HCT116 (cell line): ENCODE results near the gene CHCHD4. TPM values are rescaled to one million over a fixed set of nuclear protein-coding genes. Genes with fewer than 3 reads are reported as not detected.

Experiments
- ATAC-seq: fragments of 200-7000 bp; cut with Tn5 transposase; 2 replicates; pipeline ENCODE4 v1.9.1; 2020; ENCODE audit warnings: mild to moderate bottlenecking, moderate library complexity
- BruUV-seq: library from RNA; stranded (reverse); fragments of 400-500 nt; replicated peaks from 2 replicates; lab custom pipeline; 2021; lab: Mats Ljungman, UMichigan
- CTCF ChIA-PET: fragments of 300-600 bp; sonication (Branson Sonifier 250); formaldehyde crosslinking; loops from one replicate; lab custom pipeline; 2021; ENCODE audit warnings: antibody characterized with exemption; lab: Charles Lee
- POLR2A ChIA-PET: fragments of 300-600, 350-600 bp; sonication (Branson Sonifier 250); formaldehyde crosslinking; loops from one replicate; lab custom pipeline; 2021; ENCODE audit warnings: antibody characterized with exemption; lab: Charles Lee
- RAD21 ChIA-PET, 2 experiments: fragments of 300-600 bp; sonication (Branson Sonifier 250); formaldehyde crosslinking; loops; one replicate each; lab custom pipeline; 2023; ENCODE audit warnings: low total read pairs in 2 of 2; ENCODE audit not compliant: uncharacterized antibody in 2 of 2, unreplicated experiment in 2 of 2, low non-redundant PET in 1 of 2; lab: Charles Lee
- DNase-seq: peaks from one replicate; pipeline ENCODE4 v3.0.0-alpha.2; 2010; ENCODE audit warnings: low read depth, low spot score
- H2AFZ ChIP-seq: fragments of 200-600 bp; shearing (Covaris generic), sonication (generic); 2 replicates; pipeline ENCODE4 v1.6.1; 2017; ENCODE audit warnings: low read depth, mixed run types, mixed read lengths, antibody characterized with exemption, low read length; ENCODE audit not compliant: poor library complexity, severe bottlenecking
- H3K27ac ChIP-seq: 2 replicates; pipeline ENCODE4 v1.5.1; 2012; ENCODE audit warnings: low read depth, low read length
- H3K27me3 ChIP-seq: fragments of 200-600 bp; sonication (generic); 2 replicates; pipeline ENCODE4 v1.6.1; 2016; ENCODE audit warnings: mixed run types, low read length, mixed read lengths; ENCODE audit not compliant: insufficient read depth
- H3K36me3 ChIP-seq, 2 experiments: fragments of 200-500 bp in 1 of 2; fragments of 200-600 bp in 1 of 2; sonication (Bioruptor generic) in 1 of 2; sonication (generic) in 1 of 2; 2 replicates each; pipeline versions ENCODE4 v1.5.1 to v1.6.1; 2014 to 2016; ENCODE audit warnings: low read length in 2 of 2, inconsistent platforms in 1 of 2, mixed read lengths in 1 of 2, mixed run types in 1 of 2; ENCODE audit not compliant: insufficient read depth in 2 of 2, control insufficient read depth in 1 of 2
- H3K4me1 ChIP-seq, 2 experiments: fragments of 200-600 bp in 1 of 2; sonication (generic) in 1 of 2; 2 replicates each; pipeline versions ENCODE4 v1.5.1 to v1.6.1; 2012 to 2017; ENCODE audit warnings: low read length in 2 of 2, inconsistent platforms in 1 of 2, mild to moderate bottlenecking in 1 of 2, mixed read lengths in 1 of 2, mixed run types in 1 of 2, moderate library complexity in 1 of 2; ENCODE audit not compliant: insufficient read depth in 2 of 2, control insufficient read depth in 1 of 2
- H3K4me2 ChIP-seq: fragments of 200-600 bp; sonication (generic); 2 replicates; pipeline ENCODE4 v1.6.1; 2017; ENCODE audit warnings: mixed run types, low read length, mixed read lengths
- H3K4me3 ChIP-seq, 2 experiments: fragments of 200-600 bp in 1 of 2; sonication (generic) in 1 of 2; replicated peaks in 1 of 2; 2 replicates each; pipeline ENCODE4 v1.5.1; 2011 to 2016; ENCODE audit warnings: low read length in 2 of 2, control low read depth in 1 of 2, low read depth in 1 of 2, mild to moderate bottlenecking in 1 of 2, mixed read lengths in 1 of 2, mixed run types in 1 of 2
- H3K79me2 ChIP-seq: fragments of 200-600 bp; sonication (generic); 2 replicates; pipeline ENCODE4 v1.6.1; 2017; ENCODE audit warnings: mild to moderate bottlenecking, mixed run types, low read length, moderate library complexity, mixed read lengths; ENCODE audit not compliant: insufficient read depth
- H3K9ac ChIP-seq: fragments of 200-600 bp; sonication (generic); 2 replicates; pipeline ENCODE4 v1.6.1; 2016; ENCODE audit warnings: low read length, mixed read lengths
- H3K9me2 ChIP-seq: fragments of 200-600 bp; sonication (generic), shearing (Covaris generic); 2 replicates; pipeline ENCODE4 v1.6.1; 2017; ENCODE audit warnings: mixed run types, mild to moderate bottlenecking, moderate library complexity; ENCODE audit not compliant: insufficient read depth
- H3K9me3 ChIP-seq, 2 experiments: fragments of 200-500 bp in 1 of 2; fragments of 200-600 bp in 1 of 2; sonication (Bioruptor generic) in 1 of 2; sonication (generic) in 1 of 2; 2 replicates each; pipeline ENCODE4 v1.6.1; 2014 to 2017; ENCODE audit warnings: low read length in 2 of 2, mixed read lengths in 2 of 2, inconsistent platforms in 1 of 2, low read depth in 1 of 2, mild to moderate bottlenecking in 1 of 2, mixed run types in 1 of 2, moderate library complexity in 1 of 2; ENCODE audit not compliant: control insufficient read depth in 1 of 2, insufficient read depth in 1 of 2
- H4K20me1 ChIP-seq: fragments of 200-600 bp; sonication (generic), shearing (Covaris generic); 2 replicates; pipeline ENCODE4 v1.6.1; 2017; ENCODE audit warnings: mixed run types, mild to moderate bottlenecking, moderate library complexity; ENCODE audit not compliant: insufficient read depth
- CBX3 ChIP-seq: IDR thresholded peaks from 2 replicates; pipeline ENCODE4 v1.6.1; 2012; ENCODE audit warnings: low read depth
- CEBPB ChIP-seq: IDR thresholded peaks from 2 replicates; pipeline ENCODE4 v1.6.1; 2012; ENCODE audit warnings: low read depth
- EGR1 ChIP-seq: IDR thresholded peaks from 2 replicates; pipeline ENCODE4 v1.6.1; 2012; ENCODE audit warnings: low read depth
- ELF1 ChIP-seq: IDR thresholded peaks from 2 replicates; pipeline ENCODE4 v1.6.1; 2012; ENCODE audit warnings: low read depth, borderline replicate concordance
- EZH2 ChIP-seq: fragments of 200-600 bp; sonication (generic); IDR thresholded peaks from 2 replicates; pipeline ENCODE4 v1.6.1; 2017; ENCODE audit warnings: antibody characterized with exemption, mixed run types
- EZH2phosphoT487 ChIP-seq: fragments of 200-600 bp; IDR thresholded peaks from 2 replicates; pipeline ENCODE4 v1.6.1; 2018; ENCODE audit warnings: antibody characterized with exemption, borderline replicate concordance
- FOSL1 ChIP-seq: IDR thresholded peaks from 2 replicates; pipeline ENCODE4 v1.6.1; 2012; ENCODE audit warnings: low read depth
- MAX ChIP-seq: IDR thresholded peaks from 2 replicates; pipeline ENCODE4 v1.6.1; 2012
- POLR2A ChIP-seq: IDR thresholded peaks from 2 replicates; pipeline ENCODE4 v1.7.0; 2011; ENCODE audit warnings: borderline replicate concordance; ENCODE audit not compliant: insufficient read depth, insufficient read length; ENCODE audit errors: extremely low read depth
- POLR2AphosphoS5 ChIP-seq: IDR thresholded peaks from 2 replicates; pipeline ENCODE4 v1.6.1; 2011; ENCODE audit warnings: mild to moderate bottlenecking, low read depth, low read length, moderate library complexity
- RAD21 ChIP-seq: IDR thresholded peaks from 2 replicates; pipeline ENCODE4 v1.6.1; 2012; ENCODE audit warnings: low read depth, mild to moderate bottlenecking
- REST ChIP-seq: IDR thresholded peaks from 2 replicates; pipeline ENCODE4 v1.6.1; 2012; ENCODE audit warnings: low read depth
- SIN3A ChIP-seq: IDR thresholded peaks from 2 replicates; pipeline ENCODE4 v1.6.1; 2012; ENCODE audit warnings: low read depth
- SRF ChIP-seq: IDR thresholded peaks from 2 replicates; pipeline ENCODE4 v1.6.1; 2012; ENCODE audit warnings: low read depth
- TCF7L2 ChIP-seq: IDR thresholded peaks from 2 replicates; pipeline ENCODE4 v1.7.0; 2011; ENCODE audit warnings: borderline replicate concordance, inconsistent platforms; ENCODE audit not compliant: insufficient read depth, insufficient read length; ENCODE audit errors: extremely low read depth
- YY1 ChIP-seq: IDR thresholded peaks from 2 replicates; pipeline ENCODE4 v1.6.1; 2011; ENCODE audit warnings: low read length, low read depth, moderate library complexity, mild to moderate bottlenecking; ENCODE audit not compliant: insufficient replicate concordance; ENCODE audit errors: extremely low read depth
- ZNF274 ChIP-seq: fragments of 200-500 bp; sonication (Bioruptor generic); IDR thresholded peaks from 2 replicates; pipeline ENCODE4 v1.6.1; 2014; ENCODE audit warnings: mild to moderate bottlenecking, low read depth, low read length, inconsistent platforms
- intact Hi-C: fragments of 100-400 bp; cut with micrococcal nuclease; formaldehyde crosslinking; loops from 2 replicates; pipeline ENCODE4 v1.10.0; 2022
- total RNA-seq: library from RNA; stranded (reverse); gene quantifications from one replicate; pipeline ENCODE4 v1.2.1, GENCODE V29; 2021; ENCODE audit not compliant: unreplicated experiment
- TF ChIP-seq, protein P1 (sequence below), 3 experiments: fragments of 200-600 bp in 1 of 3; sonication (generic) in 1 of 3; IDR thresholded peaks in 2 of 3; conservative IDR thresholded peaks in 1 of 3; 2 replicates each; pipeline ENCODE4 v1.5.1; 2012 to 2017; ENCODE audit warnings: low read depth in 2 of 3, low read length in 2 of 3, antibody characterized with exemption in 1 of 3, borderline replicate concordance in 1 of 3, control low read depth in 1 of 3, mild to moderate bottlenecking in 1 of 3, mixed read lengths in 1 of 3, mixed run types in 1 of 3, moderate library complexity in 1 of 3; ENCODE audit not compliant: insufficient read depth in 1 of 3

CHCHD4 gene
- total RNA-seq, 1 experiment from 2014 or later, result 24.6 TPM

GRCh38 chr3:14153663-14154062 is 29.0 kb upstream of the CHCHD4 start:
- H3K9ac ChIP-seq, result no peak overlapping the region
- intact Hi-C loops, result no loop called here
- H3K9me3 ChIP-seq, result no peaks in the 10 kb centered on the region
- CTCF ChIA-PET, result interaction anchor here (1.6 kb wide), 1 partner anchor 50 kb away, joined by 4 read pairs; no protein-coding TSS in a partner anchor
- RAD21 ChIA-PET, result no interaction called here
- no peak overlapping the region for H2AFZ ChIP-seq
- no peak for TF ChIP-seq CEBPB
- TF ChIP-seq EZH2phosphoT487, result no peak
- no peak for TF ChIP-seq YY1
- no peak for TF ChIP-seq ELF1
- TF ChIP-seq POLR2A, result no peak
- no peak for TF ChIP-seq POLR2AphosphoS5
- no peak for TF ChIP-seq ZNF274
- no peak for TF ChIP-seq EGR1
- TF ChIP-seq SRF, result no peak
- TF ChIP-seq FOSL1, result no peak
- TF ChIP-seq, protein P1, sequence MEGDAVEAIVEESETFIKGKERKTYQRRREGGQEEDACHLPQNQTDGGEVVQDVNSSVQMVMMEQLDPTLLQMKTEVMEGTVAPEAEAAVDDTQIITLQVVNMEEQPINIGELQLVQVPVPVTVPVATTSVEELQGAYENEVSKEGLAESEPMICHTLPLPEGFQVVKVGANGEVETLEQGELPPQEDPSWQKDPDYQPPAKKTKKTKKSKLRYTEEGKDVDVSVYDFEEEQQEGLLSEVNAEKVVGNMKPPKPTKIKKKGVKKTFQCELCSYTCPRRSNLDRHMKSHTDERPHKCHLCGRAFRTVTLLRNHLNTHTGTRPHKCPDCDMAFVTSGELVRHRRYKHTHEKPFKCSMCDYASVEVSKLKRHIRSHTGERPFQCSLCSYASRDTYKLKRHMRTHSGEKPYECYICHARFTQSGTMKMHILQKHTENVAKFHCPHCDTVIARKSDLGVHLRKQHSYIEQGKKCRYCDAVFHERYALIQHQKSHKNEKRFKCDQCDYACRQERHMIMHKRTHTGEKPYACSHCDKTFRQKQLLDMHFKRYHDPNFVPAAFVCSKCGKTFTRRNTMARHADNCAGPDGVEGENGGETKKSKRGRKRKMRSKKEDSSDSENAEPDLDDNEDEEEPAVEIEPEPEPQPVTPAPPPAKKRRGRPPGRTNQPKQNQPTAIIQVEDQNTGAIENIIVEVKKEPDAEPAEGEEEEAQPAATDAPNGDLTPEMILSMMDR (IDR thresholded peaks at IDR 0.05 in 2 of 3, conservative IDR thresholded peaks at IDR 0.05 in 1 of 3; ENCODE audit: borderline replicate concordance in 1 of 3, insufficient read depth in 1 of 3, low read depth in 2 of 3, low read length in 2 of 3), result no peak
- TF ChIP-seq SIN3A, result no peak
- no peak for TF ChIP-seq MAX
- TF ChIP-seq RAD21, result no peak
- TF ChIP-seq REST, result no peak
- TF ChIP-seq EZH2, result no peak
- TF ChIP-seq TCF7L2, result no peak
- TF ChIP-seq CBX3, result no peak
- no peaks in the 10 kb centered on the region for H3K9me2 ChIP-seq
- H3K4me1 ChIP-seq, result no peaks in the 10 kb centered on the region
- ATAC-seq (no peak), DNase-seq (no peak)
- H3K27ac ChIP-seq, result no peak overlapping the region
- no peak overlapping the region for H3K4me3 ChIP-seq
- H3K36me3 ChIP-seq, result peaks cover 15 to 28% of the 10 kb centered on the region in 2 experiments; a peak in 3 of 4 replicates
- no TSS peak for BruUV-seq
- POLR2A ChIA-PET, result no interaction called here
- no peaks in the 10 kb centered on the region for H4K20me1 ChIP-seq
- H3K79me2 ChIP-seq, result no peaks in the 10 kb centered on the region
- no peak overlapping the region for H3K4me2 ChIP-seq
- H3K27me3 ChIP-seq, result no peaks in the 10 kb centered on the region
